ENCODE data around the gene RPL35.

RPL35 gene

DNA sequence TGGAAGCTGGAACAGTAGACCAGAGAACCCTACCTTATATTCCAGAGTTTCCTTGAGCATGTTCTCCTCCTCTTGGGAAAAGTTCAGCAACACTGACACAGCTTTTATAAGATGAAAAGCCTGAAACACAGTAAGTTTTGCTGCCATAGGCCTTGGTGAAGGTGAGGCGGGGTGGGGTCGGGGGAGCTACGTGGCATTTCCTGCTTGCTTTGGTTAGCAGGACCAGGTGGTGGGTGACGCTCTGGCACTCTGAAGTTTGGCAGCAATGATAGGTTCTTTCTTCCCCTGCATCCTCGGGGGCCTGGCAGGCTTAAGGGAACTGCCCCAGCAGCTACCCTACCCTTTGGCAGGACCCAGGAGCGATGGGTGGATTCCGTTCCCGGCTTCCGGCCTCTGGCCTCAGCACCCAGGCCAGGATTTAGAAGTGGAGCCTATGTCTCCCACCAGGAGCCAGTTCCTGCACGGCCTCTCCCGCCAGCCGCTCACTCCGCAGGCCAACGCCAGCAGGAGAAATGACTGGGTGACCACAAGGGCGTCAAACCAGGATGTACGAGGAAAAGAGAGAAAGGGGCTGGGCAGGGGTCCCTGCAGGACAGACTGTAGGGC is 19.5 kb upstream of the RPL35 start:
- no peaks in the 10 kb centered on the region for H3K9me3 ChIP-seq
- no peak overlapping the region for H3K27ac ChIP-seq
- H3K4me1 ChIP-seq: no peaks in the 10 kb centered on the region
- TF ChIP-seq, protein P1, sequence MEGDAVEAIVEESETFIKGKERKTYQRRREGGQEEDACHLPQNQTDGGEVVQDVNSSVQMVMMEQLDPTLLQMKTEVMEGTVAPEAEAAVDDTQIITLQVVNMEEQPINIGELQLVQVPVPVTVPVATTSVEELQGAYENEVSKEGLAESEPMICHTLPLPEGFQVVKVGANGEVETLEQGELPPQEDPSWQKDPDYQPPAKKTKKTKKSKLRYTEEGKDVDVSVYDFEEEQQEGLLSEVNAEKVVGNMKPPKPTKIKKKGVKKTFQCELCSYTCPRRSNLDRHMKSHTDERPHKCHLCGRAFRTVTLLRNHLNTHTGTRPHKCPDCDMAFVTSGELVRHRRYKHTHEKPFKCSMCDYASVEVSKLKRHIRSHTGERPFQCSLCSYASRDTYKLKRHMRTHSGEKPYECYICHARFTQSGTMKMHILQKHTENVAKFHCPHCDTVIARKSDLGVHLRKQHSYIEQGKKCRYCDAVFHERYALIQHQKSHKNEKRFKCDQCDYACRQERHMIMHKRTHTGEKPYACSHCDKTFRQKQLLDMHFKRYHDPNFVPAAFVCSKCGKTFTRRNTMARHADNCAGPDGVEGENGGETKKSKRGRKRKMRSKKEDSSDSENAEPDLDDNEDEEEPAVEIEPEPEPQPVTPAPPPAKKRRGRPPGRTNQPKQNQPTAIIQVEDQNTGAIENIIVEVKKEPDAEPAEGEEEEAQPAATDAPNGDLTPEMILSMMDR (IDR thresholded peaks at IDR 0.05): no peak
- no peak for DNase-seq
- H3K36me3 ChIP-seq: peaks cover 63 to 99% (median 77%) of the 10 kb centered on the region in 3 donors
- no peak overlapping the region for H3K4me3 ChIP-seq
- intact Hi-C loops (cut with DNase I; ENCODE audit: low total_unique reads): no loop called here
- no peaks in the 10 kb centered on the region for H3K27me3 ChIP-seq

DNA sequence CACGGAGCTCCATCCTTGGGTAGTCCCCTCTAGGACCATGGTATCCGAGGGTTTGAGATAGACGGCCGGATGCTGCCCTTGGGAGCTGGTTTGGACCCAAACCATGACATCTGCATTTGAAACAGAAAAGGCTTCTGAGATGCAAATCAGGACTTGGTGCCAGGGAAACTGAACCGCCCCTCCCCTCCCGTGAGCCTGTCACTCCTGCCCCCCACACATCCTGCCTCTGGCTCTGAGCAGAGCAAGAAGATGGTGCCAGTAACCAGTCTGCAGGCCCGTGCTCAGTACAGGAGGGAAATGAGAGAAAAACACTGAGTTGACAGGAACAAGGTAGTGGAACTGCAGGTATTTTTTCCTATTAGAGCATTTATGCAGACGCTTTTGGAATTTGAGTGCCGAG is 18.7 kb upstream of the RPL35 start:
- TF ChIP-seq, protein P1 (IDR thresholded peaks at IDR 0.05): no peak
- H3K4me1 ChIP-seq: no peaks in the 10 kb centered on the region
- no peaks in the 10 kb centered on the region for H3K9me3 ChIP-seq
- DNase-seq: no peak
- no peak overlapping the region for H3K27ac ChIP-seq
- H3K27me3 ChIP-seq: no peaks in the 10 kb centered on the region
- H3K36me3 ChIP-seq: peaks cover 63 to 99% (median 78%) of the 10 kb centered on the region in 3 donors
- no peak overlapping the region for H3K4me3 ChIP-seq
- intact Hi-C loops (cut with DNase I; ENCODE audit: low total_unique reads): no loop called here

DNA sequence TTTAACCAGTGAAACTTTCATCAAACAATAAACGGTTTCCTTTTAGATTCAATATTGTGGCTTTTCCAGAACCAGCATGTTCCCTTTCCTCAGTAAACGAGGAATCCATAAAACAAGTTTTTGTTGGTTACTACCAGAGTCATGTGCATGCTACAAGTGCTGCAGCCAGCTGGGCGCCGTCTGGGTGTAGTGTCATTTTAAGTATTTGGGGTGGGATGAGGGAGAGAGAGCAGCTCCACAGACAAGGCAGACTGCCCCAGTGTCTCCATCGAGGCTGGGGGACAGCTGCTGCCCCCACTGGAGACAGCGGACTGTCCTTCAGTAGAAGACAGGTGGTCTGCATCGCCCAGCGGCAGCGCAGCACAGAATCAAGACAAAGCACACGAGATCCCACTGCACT is 17.5 kb upstream of the RPL35 start:
- Histone ChIP-seq H3K9me3 (no peaks in the 10 kb centered on the region), H3K36me3 (peaks cover 66 to 99% (median 77%) of the 10 kb centered on the region in 3 donors), H3K27ac (no peak overlapping the region), H3K4me3 (no peak overlapping the region), H3K4me1 (peaks cover 0 to 1% (median 0%) of the 10 kb centered on the region in 4 donors), H3K27me3 (no peaks in the 10 kb centered on the region)
- TF ChIP-seq, protein P1 (IDR thresholded peaks at IDR 0.05): no peak
- intact Hi-C loops (cut with DNase I; ENCODE audit: low total_unique reads): no loop called here
- DNase-seq: no peak

DNA sequence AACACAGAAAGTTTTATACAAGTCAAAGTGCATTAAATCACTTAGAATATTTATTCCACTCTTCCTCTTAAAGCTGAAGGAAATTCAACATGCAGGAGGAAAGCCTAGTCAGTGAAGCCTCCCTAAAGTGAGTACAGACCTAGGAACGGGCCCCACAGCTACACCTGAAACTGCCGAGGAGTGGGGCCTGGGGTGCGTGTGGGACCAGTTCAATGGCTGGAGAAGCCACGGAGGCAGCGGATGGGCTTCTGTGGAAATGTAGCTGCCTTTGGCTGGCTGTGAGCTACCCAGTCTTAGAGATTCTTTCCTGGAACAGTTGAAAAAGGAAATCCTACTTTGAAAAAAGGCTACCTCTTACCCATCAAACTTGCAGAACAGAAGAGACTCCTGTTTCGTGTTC is 16.8 kb upstream of the RPL35 start:
- peaks cover 66 to 100% (median 71%) of the 10 kb centered on the region in 3 donors for H3K36me3 ChIP-seq
- TF ChIP-seq, protein P1 (IDR thresholded peaks at IDR 0.05): no peak
- H3K27me3 ChIP-seq: no peaks in the 10 kb centered on the region
- H3K9me3 ChIP-seq: no peaks in the 10 kb centered on the region
- H3K27ac ChIP-seq: no peak overlapping the region
- no peak overlapping the region for H3K4me3 ChIP-seq
- H3K4me1 ChIP-seq: peaks cover 0 to 8% (median under 1%) of the 10 kb centered on the region in 4 donors
- no peak for DNase-seq
- intact Hi-C loops (cut with DNase I; ENCODE audit: low total_unique reads): no loop called here

DNA sequence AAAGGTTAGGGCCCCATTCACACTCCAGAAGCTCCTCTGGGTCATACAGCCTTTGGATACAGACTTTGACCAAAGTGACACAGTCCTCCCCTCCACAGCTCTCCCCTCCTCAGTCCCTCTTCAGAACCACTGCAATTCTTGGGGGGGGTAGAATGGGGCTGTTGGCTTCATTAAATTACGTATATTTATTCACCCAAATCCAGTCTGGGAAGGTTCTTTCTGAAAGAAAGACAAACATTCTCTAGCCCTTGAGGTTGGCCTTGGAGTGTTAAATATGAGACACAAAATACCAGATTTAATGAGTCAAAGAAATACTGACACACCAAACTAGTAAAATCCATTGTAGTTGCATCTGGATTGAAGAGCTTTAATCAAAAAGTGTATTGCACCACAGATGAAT is 16.3 kb upstream of the RPL35 start:
- peaks cover 0 to 13% (median 5%) of the 10 kb centered on the region in 4 donors for H3K4me1 ChIP-seq
- TF ChIP-seq, protein P1 (IDR thresholded peaks at IDR 0.05): no peak
- DNase-seq: no peak
- no peaks in the 10 kb centered on the region for H3K27me3 ChIP-seq
- H3K36me3 ChIP-seq: peaks cover 66 to 98% (median 71%) of the 10 kb centered on the region in 3 donors
- intact Hi-C loops (cut with DNase I; ENCODE audit: low total_unique reads): no loop called here
- H3K27ac ChIP-seq: no peak overlapping the region
- H3K4me3 ChIP-seq: no peak overlapping the region
- H3K9me3 ChIP-seq: no peaks in the 10 kb centered on the region

All from tibial artery (tissue), 4 donors.